Measurements from ENCODE around the gene MAST3.

DNA sequence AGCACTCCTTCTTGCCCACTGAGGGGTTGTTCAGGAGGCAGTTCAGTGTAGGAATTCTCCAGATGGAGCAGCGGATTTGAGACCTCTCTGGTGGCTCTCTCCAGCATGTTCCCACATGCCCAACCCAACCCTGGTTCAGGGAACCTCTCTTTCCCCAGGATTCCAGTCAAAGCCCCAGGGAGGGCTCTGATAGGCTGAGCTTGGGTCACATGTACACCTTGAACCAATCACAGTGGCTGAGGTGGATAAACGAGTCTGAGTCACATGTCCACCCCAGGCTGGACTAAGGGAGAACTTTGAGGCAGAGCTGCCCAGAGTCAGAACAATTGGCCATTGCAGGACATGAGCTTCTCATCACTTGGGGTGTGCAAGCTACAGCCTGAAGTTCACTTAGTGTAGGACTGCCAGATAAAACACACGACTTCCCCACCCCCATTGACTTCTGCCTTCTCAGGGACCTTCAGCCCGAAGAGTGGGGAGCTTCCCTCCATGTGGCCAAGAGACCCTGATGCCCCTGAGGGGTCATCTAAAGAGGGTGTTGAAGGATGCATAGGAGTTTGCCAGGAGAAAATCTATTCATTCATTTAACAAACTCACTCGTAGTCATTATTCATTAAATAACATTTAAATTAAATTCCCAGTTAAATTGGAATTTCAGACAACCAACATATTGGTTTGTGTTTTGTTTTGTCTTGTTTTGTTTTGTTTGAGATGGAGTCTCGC, 4.0 kb upstream of the MAST3 start:
- TF ChIP-seq POLR2A (IDR thresholded peaks at IDR 0.05; ENCODE audit: borderline replicate concordance, extremely low read depth, insufficient read depth, insufficient read length) (no peak), JUND (IDR thresholded peaks at IDR 0.05) (no peak), POLR2AphosphoS5 (IDR thresholded peaks at IDR 0.05; ENCODE audit: low read depth, low read length) (no peak), SP1 (IDR thresholded peaks at IDR 0.05; ENCODE audit: low read depth) (no peak), ELF1 (IDR thresholded peaks at IDR 0.05; ENCODE audit: borderline replicate concordance, low read depth) (no peak)
- TF ChIP-seq, protein P1, sequence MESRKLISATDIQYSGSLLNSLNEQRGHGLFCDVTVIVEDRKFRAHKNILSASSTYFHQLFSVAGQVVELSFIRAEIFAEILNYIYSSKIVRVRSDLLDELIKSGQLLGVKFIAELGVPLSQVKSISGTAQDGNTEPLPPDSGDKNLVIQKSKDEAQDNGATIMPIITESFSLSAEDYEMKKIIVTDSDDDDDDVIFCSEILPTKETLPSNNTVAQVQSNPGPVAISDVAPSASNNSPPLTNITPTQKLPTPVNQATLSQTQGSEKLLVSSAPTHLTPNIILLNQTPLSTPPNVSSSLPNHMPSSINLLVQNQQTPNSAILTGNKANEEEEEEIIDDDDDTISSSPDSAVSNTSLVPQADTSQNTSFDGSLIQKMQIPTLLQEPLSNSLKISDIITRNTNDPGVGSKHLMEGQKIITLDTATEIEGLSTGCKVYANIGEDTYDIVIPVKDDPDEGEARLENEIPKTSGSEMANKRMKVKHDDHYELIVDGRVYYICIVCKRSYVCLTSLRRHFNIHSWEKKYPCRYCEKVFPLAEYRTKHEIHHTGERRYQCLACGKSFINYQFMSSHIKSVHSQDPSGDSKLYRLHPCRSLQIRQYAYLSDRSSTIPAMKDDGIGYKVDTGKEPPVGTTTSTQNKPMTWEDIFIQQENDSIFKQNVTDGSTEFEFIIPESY (IDR thresholded peaks at IDR 0.05; ENCODE audit: extremely low read depth, insufficient replicate concordance, low read length) = no peak
- TF ChIP-seq, protein P2, sequence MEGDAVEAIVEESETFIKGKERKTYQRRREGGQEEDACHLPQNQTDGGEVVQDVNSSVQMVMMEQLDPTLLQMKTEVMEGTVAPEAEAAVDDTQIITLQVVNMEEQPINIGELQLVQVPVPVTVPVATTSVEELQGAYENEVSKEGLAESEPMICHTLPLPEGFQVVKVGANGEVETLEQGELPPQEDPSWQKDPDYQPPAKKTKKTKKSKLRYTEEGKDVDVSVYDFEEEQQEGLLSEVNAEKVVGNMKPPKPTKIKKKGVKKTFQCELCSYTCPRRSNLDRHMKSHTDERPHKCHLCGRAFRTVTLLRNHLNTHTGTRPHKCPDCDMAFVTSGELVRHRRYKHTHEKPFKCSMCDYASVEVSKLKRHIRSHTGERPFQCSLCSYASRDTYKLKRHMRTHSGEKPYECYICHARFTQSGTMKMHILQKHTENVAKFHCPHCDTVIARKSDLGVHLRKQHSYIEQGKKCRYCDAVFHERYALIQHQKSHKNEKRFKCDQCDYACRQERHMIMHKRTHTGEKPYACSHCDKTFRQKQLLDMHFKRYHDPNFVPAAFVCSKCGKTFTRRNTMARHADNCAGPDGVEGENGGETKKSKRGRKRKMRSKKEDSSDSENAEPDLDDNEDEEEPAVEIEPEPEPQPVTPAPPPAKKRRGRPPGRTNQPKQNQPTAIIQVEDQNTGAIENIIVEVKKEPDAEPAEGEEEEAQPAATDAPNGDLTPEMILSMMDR (IDR thresholded peaks at IDR 0.05 in 2 of 3, conservative IDR thresholded peaks at IDR 0.05 in 1 of 3; ENCODE audit: borderline replicate concordance in 1 of 3, insufficient read depth in 1 of 3, low read depth in 2 of 3, low read length in 2 of 3) = no peak
- TF ChIP-seq, protein P3, sequence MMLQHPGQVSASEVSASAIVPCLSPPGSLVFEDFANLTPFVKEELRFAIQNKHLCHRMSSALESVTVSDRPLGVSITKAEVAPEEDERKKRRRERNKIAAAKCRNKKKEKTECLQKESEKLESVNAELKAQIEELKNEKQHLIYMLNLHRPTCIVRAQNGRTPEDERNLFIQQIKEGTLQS (IDR thresholded peaks at IDR 0.05) = no peak

Measured in HCT116 (cell line).